ENCODE data around the gene PLEKHG3.

The PLEKHG3 gene

DNA sequence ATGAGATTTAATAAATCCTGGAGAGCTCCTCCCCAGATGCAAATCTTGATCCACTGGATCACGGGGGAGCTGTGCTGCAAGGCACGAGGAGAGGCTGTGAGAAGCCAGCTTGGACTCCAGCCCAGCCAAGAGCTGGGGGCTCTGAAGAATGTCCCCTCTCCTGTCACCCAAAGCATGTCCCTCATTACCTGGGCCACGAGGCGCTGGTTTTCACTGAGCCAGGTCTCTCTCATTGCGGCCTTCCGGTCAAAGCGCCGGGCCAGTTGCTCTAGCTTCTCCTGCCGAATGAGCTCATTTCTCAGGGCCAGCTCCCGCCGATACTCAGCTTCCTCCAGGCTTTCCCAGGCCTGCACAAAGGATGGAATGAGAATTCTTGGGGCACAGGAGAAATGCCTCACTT, 92.1 kb downstream of the PLEKHG3 start:
- Mint-ChIP-seq H3K4me1 (no peaks in the 10 kb centered on the region), H3K27me3 (peaks cover 47% of the 10 kb centered on the region), H3K9me3 (no peaks in the 10 kb centered on the region), H3K36me3 (no peaks in the 10 kb centered on the region), H3K27ac (no peak overlapping the region), H3K4me3 (no peak overlapping the region)
- ATAC-seq: no peak

DNA sequence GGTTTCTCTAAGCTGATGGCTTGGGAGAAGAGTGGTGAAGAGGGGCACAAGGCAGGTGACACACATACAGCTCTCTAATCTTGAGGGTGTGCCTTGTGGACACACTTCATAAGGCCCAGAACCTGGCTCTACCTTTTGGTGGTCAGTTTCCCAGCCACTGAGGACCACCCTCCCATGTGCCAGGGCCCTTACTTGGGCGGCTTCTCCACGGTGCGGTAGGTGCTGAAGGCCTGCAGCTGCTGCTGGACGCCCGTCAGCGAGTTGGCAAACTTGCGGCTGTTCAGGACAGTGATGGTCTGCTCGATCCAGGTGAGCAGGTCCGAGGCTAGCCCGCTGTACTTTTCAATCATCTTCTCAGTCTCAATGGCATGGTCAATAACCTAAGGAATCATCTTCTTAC, 95.3 kb downstream of the PLEKHG3 start:
- no peak for ATAC-seq
- peaks cover 36% of the 10 kb centered on the region for H3K27me3 Mint-ChIP-seq
- H3K36me3 Mint-ChIP-seq: no peaks in the 10 kb centered on the region
- no peaks in the 10 kb centered on the region for H3K4me1 Mint-ChIP-seq
- no peak overlapping the region for H3K4me3 Mint-ChIP-seq
- H3K9me3 Mint-ChIP-seq: no peaks in the 10 kb centered on the region
- H3K27ac Mint-ChIP-seq: no peak overlapping the region

All from stimulated activated memory B cell treated with anti-CD40 and anti-IgM and Interleukin-4, amounts not matched to agents 10 μg/mL and 1 μg/mL and 100 μg/mL, for 72 hours (primary cell).